ENCODE data around the gene SND1. TPM values are rescaled to one million over a fixed set of nuclear protein-coding genes. Genes with fewer than 3 reads are reported as not detected.

The SND1 gene
- total and polyA plus RNA-seq, 2 donors (not counting 1 experiment from before 2014, with no cell fraction given) = 44.4 to 165 TPM

DNA sequence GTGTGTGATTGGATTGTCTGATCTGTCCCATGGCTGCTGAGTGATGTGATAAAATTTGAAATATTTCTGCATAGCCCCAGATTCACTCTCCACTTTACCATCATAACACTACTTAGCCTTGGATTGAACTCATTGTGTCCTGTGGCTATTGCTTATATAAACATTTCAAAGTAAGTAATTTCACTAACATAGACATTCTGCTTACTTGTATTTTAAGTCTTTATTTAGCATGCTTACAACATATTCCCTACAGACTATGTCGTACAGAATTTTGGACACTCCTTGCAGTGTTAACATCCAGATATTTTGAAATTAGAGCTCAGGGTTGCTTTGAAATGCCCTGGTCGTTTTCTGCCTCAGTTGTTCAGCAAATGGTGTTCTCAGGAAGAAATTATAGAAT lies 261.7 kb downstream of the SND1 start:
- Histone ChIP-seq H3K9ac (ENCODE audit: low read length) (no peak overlapping the region), H3K4me1 (ENCODE audit: control insufficient read depth in 2 of 2, insufficient read depth in 2 of 2, low read length in 2 of 2) (peaks cover 26 to 30% of the 10 kb centered on the region in 2 donors), H4K20me1 (ENCODE audit: control insufficient read depth, insufficient read depth, low read length, poor library complexity, severe bottlenecking) (no peaks in the 10 kb centered on the region), H3K4me3 (ENCODE audit: control extremely low read depth in 1 of 5, extremely low read depth in 1 of 5, insufficient read depth in 1 of 5, low read depth in 2 of 5, low read length in 4 of 5) (no peak overlapping the region), H3K79me2 (ENCODE audit: control insufficient read depth, insufficient read depth, low read length) (no peaks in the 10 kb centered on the region), H3K9me3 (ENCODE audit: control extremely low read depth in 1 of 3, control insufficient read depth in 2 of 3, insufficient read depth in 1 of 3, low read length in 2 of 3) (no peaks in the 10 kb centered on the region), H3K4me2 (replicated peaks; ENCODE audit: low read depth, low read length, poor library complexity, severe bottlenecking) (no peak overlapping the region), H3K27me3 (replicated peaks in 1 of 4; ENCODE audit: control extremely low read depth in 1 of 4, control insufficient read depth in 3 of 4, insufficient read depth in 4 of 4, low read length in 3 of 4) (no peaks in the 10 kb centered on the region), H2AFZ (ENCODE audit: insufficient read depth, low read depth, low read length, poor library complexity, severe bottlenecking) (no peak overlapping the region), H3K27ac (ENCODE audit: low read length in 2 of 2) (no peak overlapping the region), H3K36me3 (replicated peaks in 1 of 2; ENCODE audit: control extremely low read depth in 1 of 2, control insufficient read depth in 1 of 2, extremely low read depth in 1 of 2, insufficient read depth in 2 of 2, low read length in 1 of 2) (peaks cover 0 to 4% of the 10 kb centered on the region in 2 experiments)
- no CpG with 5 or more reads among the region's 2 CpGs for WGBS (ENCODE audit: insufficient coverage)
- H3K4me1 Mint-ChIP-seq = peaks cover 30% of the 10 kb centered on the region
- H3K9me3 Mint-ChIP-seq (ENCODE audit: insufficient read depth) = no peaks in the 10 kb centered on the region
- H3K27me3 Mint-ChIP-seq = no peaks in the 10 kb centered on the region
- no peak overlapping the region for H3K27ac Mint-ChIP-seq
- POLR2A ChIA-PET = no interaction called here
- intact Hi-C loops (cut with micrococcal nuclease) = loop anchor here (10.0 kb wide), 1 partner anchor 121 kb away; the partner anchor contains the start of gene LRRC4
- no peak for ATAC-seq (ENCODE audit: low read depth)
- TF ChIP-seq, protein P1, sequence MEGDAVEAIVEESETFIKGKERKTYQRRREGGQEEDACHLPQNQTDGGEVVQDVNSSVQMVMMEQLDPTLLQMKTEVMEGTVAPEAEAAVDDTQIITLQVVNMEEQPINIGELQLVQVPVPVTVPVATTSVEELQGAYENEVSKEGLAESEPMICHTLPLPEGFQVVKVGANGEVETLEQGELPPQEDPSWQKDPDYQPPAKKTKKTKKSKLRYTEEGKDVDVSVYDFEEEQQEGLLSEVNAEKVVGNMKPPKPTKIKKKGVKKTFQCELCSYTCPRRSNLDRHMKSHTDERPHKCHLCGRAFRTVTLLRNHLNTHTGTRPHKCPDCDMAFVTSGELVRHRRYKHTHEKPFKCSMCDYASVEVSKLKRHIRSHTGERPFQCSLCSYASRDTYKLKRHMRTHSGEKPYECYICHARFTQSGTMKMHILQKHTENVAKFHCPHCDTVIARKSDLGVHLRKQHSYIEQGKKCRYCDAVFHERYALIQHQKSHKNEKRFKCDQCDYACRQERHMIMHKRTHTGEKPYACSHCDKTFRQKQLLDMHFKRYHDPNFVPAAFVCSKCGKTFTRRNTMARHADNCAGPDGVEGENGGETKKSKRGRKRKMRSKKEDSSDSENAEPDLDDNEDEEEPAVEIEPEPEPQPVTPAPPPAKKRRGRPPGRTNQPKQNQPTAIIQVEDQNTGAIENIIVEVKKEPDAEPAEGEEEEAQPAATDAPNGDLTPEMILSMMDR (IDR thresholded peaks at IDR 0.05) = no peak
- TF ChIP-seq EZH2 (IDR thresholded peaks at IDR 0.05; ENCODE audit: borderline replicate concordance, insufficient read depth, low read depth, low read length, poor library complexity, severe bottlenecking) = no peak
- CTCF ChIA-PET = interaction anchor here (0.9 kb wide), 1 partner anchor 9 kb away, joined by 4 read pairs; no protein-coding TSS in a partner anchor
- no peak for DNase-seq
- H3K4me3 Mint-ChIP-seq = no peak overlapping the region

DNA sequence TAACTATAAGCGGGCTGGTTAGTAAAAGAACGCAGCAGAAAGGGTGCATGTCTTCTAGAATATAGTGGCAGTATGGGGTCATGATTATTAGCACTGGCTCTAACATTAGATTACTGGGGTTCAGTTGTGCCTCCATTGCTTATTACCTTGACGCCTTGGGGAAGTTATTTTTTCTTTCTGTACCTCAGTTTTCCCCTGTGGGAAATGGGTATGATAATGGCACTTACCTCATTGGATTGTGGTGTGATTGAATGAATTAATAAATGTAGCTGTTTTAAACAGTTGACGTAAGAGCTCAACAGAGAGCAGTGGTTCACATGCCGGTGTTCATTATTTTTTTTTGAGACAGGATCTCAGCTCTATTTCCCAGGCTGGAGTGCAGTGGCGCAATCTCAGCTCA lies 262.7 kb downstream of the SND1 start:
- ChIA-PET CTCF (no interaction called here), POLR2A (interaction anchor here (0.6 kb wide), 1 partner anchor 98 kb away, joined by 3 read pairs; no protein-coding TSS in a partner anchor)
- Histone ChIP-seq H3K4me3 (ENCODE audit: control extremely low read depth in 1 of 5, extremely low read depth in 1 of 5, insufficient read depth in 1 of 5, low read depth in 2 of 5, low read length in 4 of 5) (no peak overlapping the region), H3K9me3 (ENCODE audit: control extremely low read depth in 1 of 3, control insufficient read depth in 2 of 3, insufficient read depth in 1 of 3, low read length in 2 of 3) (no peaks in the 10 kb centered on the region), H3K9ac (ENCODE audit: low read length) (no peak overlapping the region), H3K27me3 (replicated peaks in 1 of 4; ENCODE audit: control extremely low read depth in 1 of 4, control insufficient read depth in 3 of 4, insufficient read depth in 4 of 4, low read length in 3 of 4) (no peaks in the 10 kb centered on the region), H2AFZ (ENCODE audit: insufficient read depth, low read depth, low read length, poor library complexity, severe bottlenecking) (no peak overlapping the region), H3K4me2 (replicated peaks; ENCODE audit: low read depth, low read length, poor library complexity, severe bottlenecking) (no peak overlapping the region), H3K36me3 (replicated peaks in 1 of 2; ENCODE audit: control extremely low read depth in 1 of 2, control insufficient read depth in 1 of 2, extremely low read depth in 1 of 2, insufficient read depth in 2 of 2, low read length in 1 of 2) (peaks cover 0 to 4% of the 10 kb centered on the region in 2 experiments), H3K27ac (ENCODE audit: low read length in 2 of 2) (no peak overlapping the region), H3K4me1 (ENCODE audit: control insufficient read depth in 2 of 2, insufficient read depth in 2 of 2, low read length in 2 of 2) (peaks cover 26 to 30% of the 10 kb centered on the region in 2 donors), H4K20me1 (ENCODE audit: control insufficient read depth, insufficient read depth, low read length, poor library complexity, severe bottlenecking) (no peaks in the 10 kb centered on the region), H3K79me2 (ENCODE audit: control insufficient read depth, insufficient read depth, low read length) (no peaks in the 10 kb centered on the region)
- DNase-seq (no peak), ATAC-seq (ENCODE audit: low read depth) (no peak)
- peaks cover 26% of the 10 kb centered on the region for H3K4me1 Mint-ChIP-seq
- intact Hi-C loops (cut with micrococcal nuclease) = loop anchor here (10.0 kb wide), 1 partner anchor 120 kb away; the partner anchor contains the start of gene LRRC4
- H3K27ac Mint-ChIP-seq = no peak overlapping the region
- WGBS (ENCODE audit: insufficient coverage) = 100% methylated on average over 3 of the region's 6 CpGs
- TF ChIP-seq, protein P1 (IDR thresholded peaks at IDR 0.05) = no peak
- no peak for TF ChIP-seq EZH2 (IDR thresholded peaks at IDR 0.05; ENCODE audit: borderline replicate concordance, insufficient read depth, low read depth, low read length, poor library complexity, severe bottlenecking)
- no peak overlapping the region for H3K4me3 Mint-ChIP-seq
- H3K27me3 Mint-ChIP-seq = no peaks in the 10 kb centered on the region
- no peaks in the 10 kb centered on the region for H3K9me3 Mint-ChIP-seq (ENCODE audit: insufficient read depth)

Data from B cell (primary cell).